T-helper 2 cell (primary cell): Measurements from ENCODE around the gene ERCC2.
"Not testable (repeated sequence)": the region's sequence is repeated elsewhere in the genome, so short reads cannot be mapped to it uniquely, and the experiment has no call there.

Source experiments
- DNase-seq, 5 experiments: peaks; one replicate each; pipeline versions ENCODE4 v3.0.0 to v3.0.0-alpha.2; 2012 to 2022

Gene ERCC2

DNA sequence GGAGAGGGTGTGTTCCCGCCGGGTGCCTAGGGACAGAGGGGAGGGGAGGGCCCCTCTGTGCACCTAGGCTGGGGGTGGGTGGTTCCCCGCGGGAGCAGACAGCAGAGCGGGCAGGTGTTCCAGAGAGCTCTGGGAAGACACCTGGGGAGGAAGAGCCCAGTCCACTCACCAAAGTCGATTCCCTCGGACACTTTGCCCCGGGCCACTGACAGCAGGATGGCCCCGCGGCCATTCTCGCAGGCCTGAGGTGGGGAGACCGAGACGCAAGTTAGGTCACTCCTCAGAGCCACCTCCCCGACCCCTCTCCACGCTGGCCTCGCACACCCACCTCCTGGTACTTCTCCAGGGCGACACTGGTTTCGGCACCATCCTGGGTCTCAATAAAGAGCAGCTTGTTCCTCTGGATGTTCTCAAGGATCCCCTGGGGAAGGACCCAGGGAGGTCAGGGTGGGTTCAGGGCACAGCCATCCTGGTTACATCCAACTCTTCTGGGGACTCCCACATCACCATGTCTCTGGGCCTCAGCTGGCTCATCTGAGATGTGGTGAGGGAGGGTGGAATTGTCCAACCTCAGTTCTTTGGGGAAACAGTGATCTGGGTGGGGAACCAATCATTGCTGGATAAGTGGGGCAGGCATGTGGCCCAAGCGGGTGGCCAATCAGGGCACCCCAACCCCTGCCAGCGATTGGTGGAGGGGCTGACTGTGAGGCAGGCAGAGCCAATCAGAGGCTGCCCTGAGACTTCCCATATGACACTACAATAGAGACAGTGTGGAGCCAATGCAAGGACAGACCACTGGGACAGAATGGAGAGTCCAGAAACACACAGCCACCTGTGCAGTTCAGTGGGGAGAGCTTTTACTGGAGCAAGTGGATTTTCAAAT lies 17.2 kb downstream of the ERCC2 start:
- DNase-seq: no peak

DNA sequence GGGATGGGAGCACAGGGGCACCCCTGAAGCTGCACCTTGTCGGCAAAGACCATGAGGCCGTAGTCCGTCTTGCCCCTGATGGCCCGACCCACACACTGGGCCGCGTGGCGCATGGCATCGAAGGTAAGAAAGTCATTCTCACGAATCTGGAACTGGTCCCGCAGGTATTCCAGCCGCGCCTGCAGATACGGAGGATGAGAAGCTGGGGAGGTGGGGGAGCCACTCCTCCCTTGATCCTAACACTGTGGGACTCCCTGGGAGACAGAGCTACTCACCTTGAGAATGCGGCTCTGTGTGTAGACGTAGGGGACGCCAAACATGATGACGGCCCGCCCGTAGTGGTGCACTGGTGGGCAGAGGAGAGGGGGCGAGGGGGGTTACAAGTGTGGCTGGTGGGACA lies 17.9 kb downstream of the ERCC2 start:
- no peak for DNase-seq

DNA sequence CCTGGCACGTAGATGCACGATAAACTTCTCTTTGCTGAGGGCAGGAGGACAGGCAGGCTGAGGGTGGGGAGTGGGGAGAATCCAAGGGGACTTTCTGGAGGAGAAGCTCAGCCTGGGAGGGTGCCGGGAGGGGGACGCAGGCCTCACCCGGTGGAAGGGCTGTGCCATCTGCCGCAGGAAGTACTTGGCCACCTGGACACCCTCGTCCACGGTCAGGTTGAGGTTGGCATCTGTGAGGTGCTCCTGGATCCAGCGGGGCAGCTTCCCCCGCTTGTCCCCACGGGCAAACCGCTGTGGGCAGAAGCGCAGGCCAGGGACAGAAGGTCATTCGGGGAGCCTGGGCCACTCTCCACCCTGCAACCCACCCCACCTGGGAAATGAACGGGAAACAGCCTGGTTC lies 18.3 kb downstream of the ERCC2 start:
- DNase-seq: no peak

DNA sequence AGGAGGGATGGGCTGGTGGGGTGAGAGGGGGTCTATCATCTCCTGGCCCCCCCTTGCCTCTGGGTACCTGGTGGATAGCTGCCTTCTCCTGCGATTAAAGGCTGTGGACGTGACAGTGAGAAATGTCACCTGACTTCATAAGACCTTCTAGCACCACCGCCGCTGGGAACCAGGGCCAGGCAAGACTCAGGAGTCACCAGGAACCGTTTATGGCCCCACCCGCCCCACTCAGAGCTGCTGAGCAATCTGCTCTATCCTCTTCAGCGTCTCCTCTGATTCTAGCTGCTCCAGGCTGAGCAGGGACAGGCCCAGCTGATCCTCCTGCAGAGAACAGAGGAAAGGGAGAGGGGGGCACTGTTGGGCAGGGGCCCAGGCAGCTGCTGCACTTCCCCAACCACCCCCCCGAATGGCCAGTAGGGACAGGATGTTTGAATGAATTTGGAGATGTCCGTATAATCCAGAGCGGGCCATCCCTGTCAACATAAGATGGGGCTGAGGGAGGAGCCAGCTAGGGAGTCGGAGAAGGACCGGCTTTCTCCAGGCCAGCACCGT lies 18.9 kb downstream of the ERCC2 start:
- DNase-seq: no peak

DNA sequence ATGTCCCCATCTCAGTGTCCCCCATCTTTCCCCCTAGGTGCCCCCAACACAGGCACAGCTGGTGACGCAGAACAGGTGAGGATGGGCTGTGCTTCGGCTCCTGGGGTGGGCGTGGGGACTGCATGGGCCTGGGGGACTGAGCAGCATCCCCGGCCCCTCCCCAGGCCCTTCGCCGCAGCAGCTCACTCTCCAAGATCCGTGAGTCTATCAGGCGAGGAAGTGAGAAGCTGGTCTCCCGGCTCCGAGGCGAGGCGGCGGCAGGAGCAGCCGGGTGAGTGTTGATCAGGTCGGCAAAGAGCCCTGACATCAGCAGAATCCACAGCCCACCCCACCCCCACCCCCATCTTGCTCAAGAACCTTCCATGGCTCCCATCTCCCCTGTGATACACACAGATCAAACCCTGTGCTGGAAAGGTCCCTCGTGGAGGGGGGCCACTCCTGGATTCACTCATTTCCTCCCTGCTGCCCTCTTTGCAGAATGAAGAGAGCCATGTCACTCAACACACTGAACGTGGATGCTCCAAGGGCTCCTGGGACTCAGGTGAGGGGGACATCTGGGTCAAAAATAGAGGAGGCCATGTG lies 19.8 kb downstream of the ERCC2 start:
- no peak for DNase-seq

DNA sequence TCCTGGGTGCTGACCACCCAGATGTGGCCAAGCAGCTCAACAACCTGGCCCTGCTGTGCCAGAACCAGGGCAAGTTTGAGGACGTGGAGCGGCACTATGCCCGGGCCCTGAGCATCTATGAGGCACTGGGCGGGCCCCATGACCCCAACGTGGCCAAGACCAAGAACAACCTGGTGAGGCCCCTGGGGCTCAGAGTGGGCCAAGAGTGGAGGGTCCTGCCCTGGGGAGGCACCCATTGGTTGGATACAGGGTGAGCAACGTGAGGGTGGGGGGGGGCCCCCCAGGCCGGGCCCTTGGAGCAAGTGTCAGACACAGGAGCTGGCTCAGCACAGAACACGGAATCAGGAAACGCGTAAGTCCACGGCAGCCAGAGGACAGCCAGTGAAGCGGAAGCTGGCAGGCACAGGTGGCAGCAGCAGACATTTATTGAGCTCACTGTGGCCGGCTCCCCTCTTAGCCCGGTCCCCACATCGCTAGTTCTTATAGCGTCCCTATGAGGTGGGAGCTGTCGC lies 20.9 kb downstream of the ERCC2 start:
- DNase-seq: no peak

DNA sequence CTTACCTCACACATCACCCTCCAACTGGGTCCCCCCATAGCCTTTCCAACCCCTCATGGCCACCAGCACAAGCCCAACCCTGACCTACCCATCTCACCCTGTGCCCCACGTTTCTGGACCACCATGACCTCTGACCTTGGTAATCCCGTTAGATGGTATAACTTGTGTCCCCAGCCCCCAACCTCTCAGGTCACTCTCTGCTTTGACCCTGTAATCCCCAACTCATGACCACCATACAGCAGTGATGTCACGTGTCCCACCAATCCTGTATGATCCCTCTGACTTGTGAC lies 21.3 kb downstream of the ERCC2 start:
- DNase-seq: no peak

DNA sequence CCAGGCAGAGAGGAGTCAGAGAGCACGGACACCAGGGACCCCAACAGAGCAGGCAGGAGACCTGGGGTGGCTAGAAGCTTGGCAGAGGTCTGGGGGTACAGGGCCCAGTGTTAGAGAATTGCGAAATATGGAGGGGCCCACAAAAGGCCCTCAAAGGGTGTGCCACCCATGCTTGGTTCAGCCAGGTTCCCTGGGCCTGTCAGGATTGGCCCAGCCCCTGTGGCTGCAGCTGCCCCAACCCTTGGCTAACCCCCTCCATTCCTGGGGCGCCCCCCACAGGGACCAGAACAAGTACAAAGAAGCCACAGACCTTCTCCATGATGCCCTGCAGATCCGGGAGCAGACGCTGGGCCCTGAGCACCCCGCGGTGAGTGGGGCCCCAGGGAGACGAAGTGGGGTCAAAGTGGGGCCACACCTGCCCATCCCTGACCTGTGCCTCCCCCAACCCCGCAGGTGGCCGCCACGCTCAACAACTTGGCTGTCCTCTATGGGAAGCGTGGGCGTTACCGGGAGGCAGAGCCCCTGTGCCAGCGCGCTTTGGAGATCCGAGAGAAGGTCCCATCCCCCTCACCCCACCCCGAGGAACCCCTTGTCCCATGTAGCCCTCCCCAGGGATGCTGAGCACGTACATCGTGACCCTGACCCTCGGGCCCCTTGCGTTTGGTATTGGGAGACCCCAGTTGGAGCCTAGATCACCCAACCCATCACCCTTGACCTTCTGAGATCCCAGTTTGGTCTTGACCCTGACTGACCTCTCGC lies 21.8 kb downstream of the ERCC2 start:
- no peak for DNase-seq

DNA sequence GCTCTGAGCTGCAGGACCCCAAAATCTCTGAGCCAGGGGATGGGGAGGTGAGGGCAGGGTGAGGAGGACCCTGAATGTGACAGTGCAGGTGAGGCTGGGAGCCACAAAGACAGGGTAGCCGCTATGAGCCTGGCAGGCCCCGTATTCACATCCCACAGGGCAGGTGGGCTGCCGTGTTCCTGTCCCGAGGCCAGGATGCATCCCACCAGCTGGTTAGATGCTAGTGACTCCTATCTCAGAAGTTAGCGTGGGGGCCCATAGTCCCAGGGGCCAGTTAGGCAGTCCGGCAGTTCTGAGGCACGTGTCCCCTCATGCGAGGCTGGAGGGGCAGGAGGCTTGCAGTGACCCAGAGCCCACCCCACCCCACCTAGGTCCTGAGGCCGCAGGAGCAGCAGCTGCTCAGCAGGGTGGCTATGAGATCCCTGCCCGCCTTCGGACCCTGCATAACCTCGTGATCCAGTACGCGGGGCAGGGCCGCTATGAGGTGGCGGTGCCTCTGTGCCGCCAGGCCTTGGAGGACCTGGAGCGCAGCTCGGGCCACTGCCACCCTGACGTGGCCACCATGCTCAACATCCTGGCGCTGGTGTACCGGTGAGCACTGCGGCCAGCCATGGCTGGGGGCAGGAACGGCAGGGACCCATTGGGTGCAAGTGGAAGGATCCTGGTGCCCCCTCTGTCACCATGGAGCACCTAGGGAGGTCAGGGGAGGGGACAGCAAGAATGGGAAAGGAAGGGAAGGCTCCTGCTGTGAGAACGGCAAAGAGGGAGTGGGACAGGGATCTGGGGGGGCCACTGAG lies 22.6 kb downstream of the ERCC2 start:
- no peak for DNase-seq

DNA sequence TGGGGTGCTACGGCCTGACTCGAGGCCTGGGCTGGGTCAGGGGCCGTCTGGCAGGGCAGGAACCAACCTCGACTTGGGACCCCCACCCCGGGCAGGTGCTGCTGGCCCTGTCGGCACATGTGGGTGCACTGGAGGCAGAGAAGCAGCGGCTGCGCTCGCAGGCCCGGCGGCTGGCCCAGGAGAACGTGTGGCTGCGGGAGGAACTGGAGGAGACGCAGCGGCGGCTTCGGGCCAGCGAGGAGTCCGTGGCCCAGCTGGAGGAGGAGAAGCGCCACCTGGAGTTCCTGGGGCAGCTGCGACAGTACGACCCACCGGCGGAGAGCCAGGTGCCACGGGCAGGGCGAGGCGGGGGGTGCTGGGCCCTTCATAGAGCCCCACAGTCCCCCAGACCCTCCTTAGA lies 23.9 kb downstream of the ERCC2 start:
- no peak for DNase-seq

DNA sequence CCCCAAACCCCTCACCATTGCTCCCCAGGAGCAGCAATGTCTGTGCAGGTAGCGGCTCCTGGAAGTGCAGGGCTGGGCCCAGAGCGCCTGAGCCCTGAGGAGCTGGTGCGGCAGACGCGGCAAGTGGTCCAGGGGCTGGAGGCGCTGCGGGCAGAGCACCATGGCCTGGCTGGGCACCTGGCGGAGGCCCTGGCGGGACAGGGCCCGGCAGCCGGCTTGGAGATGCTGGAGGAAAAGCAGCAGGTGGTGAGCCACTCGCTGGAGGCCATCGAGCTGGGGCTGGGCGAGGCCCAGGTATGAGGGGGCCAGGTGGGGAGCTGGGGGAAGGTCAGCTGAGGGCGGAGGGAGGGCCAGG lies 24.9 kb downstream of the ERCC2 start:
- DNase-seq: no peak

DNA sequence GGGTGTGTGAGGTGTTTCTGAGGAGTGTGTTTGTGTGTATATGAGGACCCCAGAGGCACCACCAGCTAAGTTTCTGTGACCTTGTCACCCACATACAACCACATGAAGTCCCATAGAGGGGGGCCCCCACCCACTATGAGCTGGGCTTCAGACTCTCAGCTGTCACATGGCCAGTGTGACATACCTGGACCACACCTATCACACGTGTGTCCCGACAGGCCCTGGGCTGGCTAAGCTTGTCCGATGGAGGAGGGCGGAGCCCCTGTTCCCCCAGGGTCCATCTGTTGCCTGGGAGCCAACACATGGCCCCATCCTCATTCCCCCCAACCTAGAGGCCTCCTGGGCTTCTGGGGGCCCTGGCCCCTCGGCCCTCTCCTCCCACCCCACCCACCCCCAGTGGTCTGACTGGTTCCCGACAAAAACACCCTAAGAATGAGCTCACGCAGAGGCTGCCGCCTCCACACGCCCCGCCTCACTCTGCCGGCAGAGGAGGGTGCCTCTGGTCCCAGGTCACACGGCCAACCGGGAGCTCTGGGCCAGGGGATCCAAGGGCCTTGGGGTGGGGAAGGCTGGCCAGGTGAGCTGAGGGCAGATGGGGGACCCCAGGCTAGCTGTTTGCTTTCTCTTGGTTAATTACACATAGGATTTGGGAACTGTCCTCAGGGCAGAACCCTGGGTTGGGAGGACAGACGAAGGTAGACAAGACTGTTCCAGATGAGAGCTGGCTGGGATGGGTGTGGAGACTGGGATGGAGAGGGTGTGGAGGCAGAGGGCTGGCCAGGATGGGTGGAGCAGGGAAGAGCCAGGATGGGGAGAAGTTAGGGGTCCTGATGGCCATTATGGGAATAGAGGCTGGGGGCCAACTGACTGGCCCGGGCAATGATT lies 25.5 kb downstream of the ERCC2 start:
- DNase-seq: no peak

DNA sequence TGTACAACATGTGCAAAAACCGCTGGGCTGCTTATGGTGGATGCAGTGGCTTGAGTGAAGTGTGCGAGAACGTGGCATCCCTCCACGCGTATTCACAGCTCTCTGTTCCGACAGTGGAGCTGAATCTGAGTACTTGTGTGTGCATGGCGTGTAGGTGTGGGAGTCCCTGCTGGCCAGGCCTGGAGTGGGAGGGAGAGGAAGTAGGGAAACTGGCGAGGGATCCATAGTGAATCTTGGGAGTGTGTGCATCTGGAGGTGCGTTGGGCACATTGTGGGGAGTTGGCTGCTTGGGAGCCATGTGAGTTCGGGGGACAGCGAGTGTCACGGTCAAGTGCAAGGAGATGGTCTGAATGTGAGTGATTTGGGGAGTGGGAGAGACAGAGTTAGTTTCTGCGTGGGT lies 27.5 kb downstream of the ERCC2 start:
- no peak for DNase-seq

DNA sequence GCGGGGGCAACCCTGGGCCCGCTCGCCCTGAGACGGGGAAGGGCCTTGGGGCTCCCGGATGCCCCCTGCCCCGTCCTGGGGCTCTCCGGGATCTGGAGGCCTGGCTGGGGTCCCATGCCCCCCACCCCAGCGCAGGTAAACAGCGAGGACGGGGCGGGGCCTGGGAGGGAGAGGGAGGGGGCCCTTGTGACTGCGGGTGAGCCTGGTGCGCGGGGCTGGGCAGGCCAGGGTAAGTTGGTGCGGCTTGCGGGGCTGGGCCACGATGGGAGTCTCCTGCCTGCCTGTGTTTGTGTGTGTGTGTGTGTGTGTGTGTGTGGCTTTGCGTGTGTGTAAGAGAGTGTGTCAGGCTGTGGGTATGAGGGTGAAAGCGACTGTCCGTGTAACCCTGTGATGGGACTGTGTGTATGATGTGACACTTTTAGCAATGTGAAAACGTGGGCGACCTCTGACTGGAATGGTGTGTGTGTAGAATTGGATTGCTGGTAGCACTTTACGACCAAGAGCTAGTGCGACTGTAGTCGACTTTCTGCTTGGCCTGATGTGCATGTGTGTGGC lies 29.4 kb downstream of the ERCC2 start:
- DNase-seq: peak in 1 of 5 experiments; percentile 31

DNA sequence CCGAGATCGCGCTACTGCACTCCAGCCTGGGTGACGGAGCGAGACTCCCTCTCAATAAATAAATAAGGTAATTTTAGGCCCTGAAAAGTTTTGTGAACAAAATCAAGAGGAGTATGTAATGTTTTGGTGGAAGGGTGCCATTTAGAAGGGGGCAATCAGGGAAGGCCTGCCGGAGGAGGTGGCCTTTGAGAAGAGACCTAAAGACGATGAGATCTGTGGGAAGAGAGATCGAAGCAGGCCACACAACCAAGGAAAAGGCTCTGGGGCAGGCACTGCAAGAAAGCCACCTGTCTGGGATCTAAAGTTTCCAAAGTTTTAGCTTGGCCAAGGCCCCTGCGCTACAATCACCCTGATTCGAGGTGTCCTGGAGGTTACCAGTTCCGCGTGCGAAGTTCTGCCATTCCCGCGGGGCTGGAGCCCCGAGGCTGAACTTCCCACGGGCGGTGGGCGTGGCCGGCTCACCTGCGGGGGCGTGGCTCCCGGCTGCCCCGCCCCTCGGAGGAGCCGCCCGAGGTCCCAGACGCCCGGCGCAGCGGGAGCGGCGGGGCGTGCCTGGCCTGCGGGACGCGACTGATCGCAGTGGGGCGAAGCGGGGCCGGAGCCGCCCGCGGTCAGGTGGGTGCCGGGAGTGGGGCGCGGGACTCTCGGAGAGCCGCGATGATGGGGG lies 30.0 kb downstream of the ERCC2 start, which contains the start of gene KLC3:
Gene KLC3, plus strand, starts transcription at position 519 of the 667 bp plus-strand sequence. CDS start 4,792 bp downstream, outside the sequence.
- peak; percentile 17 to 28 (median 27) for DNase-seq

DNA sequence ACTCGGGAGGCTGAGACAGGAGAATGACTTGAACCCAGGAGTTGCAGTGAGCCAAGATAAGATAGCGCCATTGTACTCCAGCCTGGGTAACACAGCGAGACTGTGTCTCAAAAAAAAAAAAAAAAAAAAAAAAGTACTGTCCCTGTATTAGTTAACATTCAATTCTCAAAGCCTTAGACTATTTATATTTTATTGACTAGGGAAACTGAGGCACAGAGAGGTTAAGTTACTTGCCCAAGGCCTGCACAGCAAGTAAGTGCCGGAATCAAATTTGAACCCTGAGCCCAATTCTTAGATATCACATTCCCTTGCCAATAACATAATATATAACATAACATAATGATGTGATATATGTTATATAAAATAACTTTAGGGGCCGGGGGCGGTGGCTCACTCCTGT lies 30.7 kb downstream of the ERCC2 start:
- no peak for DNase-seq

DNA sequence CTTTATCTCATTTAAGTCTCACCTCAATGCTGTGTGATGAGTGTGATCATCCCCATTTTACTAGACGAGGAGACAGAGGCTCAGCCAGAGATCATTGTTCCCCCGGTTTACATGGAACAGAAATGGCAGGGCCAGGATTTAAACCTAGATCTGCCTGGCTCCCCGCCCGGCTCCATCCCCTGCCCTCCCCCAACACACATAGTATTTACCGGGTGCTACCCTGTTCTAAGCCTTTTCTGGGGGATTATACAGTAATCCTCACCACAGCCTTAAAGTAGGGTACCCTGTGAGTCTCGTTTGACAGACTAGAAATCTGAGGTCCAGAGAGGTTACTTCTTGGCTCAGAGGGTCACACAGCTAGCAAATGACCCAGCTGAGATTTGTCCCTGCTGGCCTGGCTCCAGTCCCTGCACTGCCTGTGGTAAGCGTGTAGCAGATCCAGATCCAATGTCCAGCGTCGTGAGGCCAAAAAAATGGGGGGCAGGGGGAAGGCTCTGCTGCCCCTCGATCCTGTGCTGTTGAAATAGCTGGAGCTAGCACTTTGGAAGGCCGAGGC lies 33.6 kb downstream of the ERCC2 start:
- no peak for DNase-seq

DNA sequence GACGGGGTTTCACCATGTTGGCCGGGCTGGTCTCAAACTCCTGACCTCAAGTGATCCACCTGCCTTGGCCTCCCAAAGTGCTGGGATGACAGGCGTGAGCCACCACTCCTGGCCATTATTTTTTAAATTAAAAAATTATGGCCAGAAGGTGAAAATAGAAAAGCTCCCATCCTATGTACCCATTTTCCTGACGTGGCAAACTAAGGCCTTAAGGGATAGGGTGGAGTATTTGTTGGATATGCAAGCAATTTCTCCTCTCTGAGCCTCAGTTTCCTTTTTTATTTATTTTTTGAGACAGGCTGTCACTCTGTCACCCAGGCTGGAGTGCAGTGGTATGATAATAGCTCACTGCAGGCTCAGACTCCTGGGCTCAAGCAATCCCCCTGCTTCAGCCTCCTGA lies 35.5 kb downstream of the ERCC2 start:
- not testable (repeated sequence) for DNase-seq

DNA sequence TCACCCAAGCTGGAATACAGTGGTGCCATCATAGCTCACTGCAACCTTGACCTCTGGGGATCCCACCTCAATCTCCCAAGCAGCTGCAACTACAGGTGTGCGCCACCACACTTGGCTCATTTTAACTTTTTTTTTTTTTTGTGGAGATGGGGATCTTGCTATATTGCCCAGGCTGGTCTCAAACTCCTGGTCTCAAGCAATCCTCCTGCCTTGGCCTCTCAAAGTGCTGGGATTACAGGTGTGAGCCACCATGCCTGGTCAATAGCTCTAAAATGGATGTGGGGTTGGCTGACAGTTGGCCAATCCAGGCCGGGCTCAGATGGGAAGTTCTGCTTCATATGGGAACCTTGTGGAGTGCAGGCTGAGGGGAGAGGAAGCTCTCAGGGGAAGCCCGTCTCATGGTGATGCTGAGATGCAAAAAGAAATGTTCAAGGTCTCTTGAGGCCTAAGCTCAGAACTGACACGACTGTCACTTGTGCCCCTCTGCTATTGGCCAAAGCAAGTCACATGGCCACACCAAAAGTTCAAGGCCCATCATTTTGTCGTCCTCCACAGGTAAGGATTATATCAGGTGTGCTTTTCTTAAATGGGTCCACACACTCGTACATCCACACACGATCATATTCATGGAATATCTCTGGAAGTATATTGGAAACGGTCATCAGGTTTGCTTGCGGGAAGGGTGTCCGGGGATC lies 36.6 kb downstream of the ERCC2 start:
- no peak for DNase-seq

DNA sequence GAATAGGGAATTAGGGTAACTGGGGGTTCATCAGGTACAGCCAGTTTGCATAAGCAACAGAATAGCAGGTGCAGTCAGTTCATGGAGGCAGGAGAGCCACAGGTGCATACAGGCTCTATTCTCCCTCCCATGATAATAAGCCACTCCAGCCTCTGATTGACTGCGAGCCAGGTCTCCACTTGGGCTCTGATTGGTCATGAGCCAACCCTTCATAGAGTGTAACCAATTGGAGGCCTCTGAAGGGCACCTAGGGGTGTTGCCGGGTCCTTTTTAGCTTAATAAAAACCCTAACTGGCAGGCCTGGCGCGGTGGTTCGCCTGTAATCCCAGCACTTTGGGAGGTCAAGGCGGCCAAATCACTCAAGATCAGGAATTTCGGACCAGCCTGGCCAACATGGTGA lies 39.0 kb downstream of the ERCC2 start:
- no peak for DNase-seq
